SU-DHL-6 (cell line): Measurements from ENCODE around the gene MICAL2.
A peak's percentile ranks its signal among the peaks of the same experiment; 100 is the strongest.

ENCODE experiments used
- H2AFZ ChIP-seq: fragments of 200-600 bp; sonication (generic); 2 replicates; pipeline ENCODE4 v1.6.1; 2014; ENCODE audit warnings: low read depth, mild to moderate bottlenecking, moderate library complexity, mixed read lengths, antibody characterized with exemption, low read length; ENCODE audit not compliant: severe bottlenecking
- H3F3A ChIP-seq: fragments of 200-600 bp; shearing (Covaris generic); 2 replicates; pipeline ENCODE4 v1.6.0; 2016; ENCODE audit warnings: antibody characterized with exemption, mild to moderate bottlenecking; ENCODE audit not compliant: insufficient read depth
- H3K27ac ChIP-seq: fragments of 200-600 bp; sonication (generic); 2 replicates; pipeline ENCODE4 v1.5.1; 2016; ENCODE audit warnings: low read depth, mild to moderate bottlenecking, low read length, moderate library complexity, mixed read lengths
- H3K27me3 ChIP-seq: fragments of 200-600 bp; sonication (generic), shearing (Covaris generic); 2 replicates; pipeline ENCODE4 v1.6.0; 2014; ENCODE audit warnings: mild to moderate bottlenecking, low read length
- H3K36me3 ChIP-seq: fragments of 200-600 bp; sonication (generic); 2 replicates; pipeline ENCODE4 v1.6.1; 2014; ENCODE audit warnings: mild to moderate bottlenecking, low read length, mixed read lengths
- H3K4me2 ChIP-seq: fragments of 300-600, 200-600 bp; shearing (Covaris generic), sonication (generic); 2 replicates; pipeline ENCODE4 v1.6.0; 2014; ENCODE audit warnings: low read length, low read depth, mild to moderate bottlenecking; ENCODE audit not compliant: poor library complexity, severe bottlenecking
- H3K4me3 ChIP-seq: fragments of 200-600 bp; sonication (generic); 2 replicates; pipeline ENCODE4 v1.5.1; 2014; ENCODE audit warnings: antibody characterized with exemption, low read length, mild to moderate bottlenecking, mixed read lengths; ENCODE audit not compliant: insufficient read depth, poor library complexity, severe bottlenecking
- H3K79me2 ChIP-seq: fragments of 200-600 bp; sonication (generic); 2 replicates; pipeline ENCODE4 v1.6.1; 2014; ENCODE audit warnings: mild to moderate bottlenecking, low read length, moderate library complexity; ENCODE audit not compliant: insufficient read depth
- H3K9ac ChIP-seq: fragments of 200-600 bp; sonication (generic); 2 replicates; pipeline ENCODE4 v1.7.0; 2014; ENCODE audit warnings: mild to moderate bottlenecking, low read length
- H3K9me2 ChIP-seq: fragments of 200-600 bp; sonication (generic); replicated peaks from 2 replicates; pipeline ENCODE4 v1.6.1; 2014; ENCODE audit warnings: low read length; ENCODE audit not compliant: insufficient read depth
- H3K9me3 ChIP-seq: fragments of 200-600 bp; sonication (generic); 2 replicates; pipeline ENCODE4 v1.6.1; 2014; ENCODE audit warnings: low read length, mixed read lengths; ENCODE audit not compliant: insufficient read depth
- H4K20me1 ChIP-seq: fragments of 200-600 bp; sonication (generic); 2 replicates; pipeline ENCODE4 v1.6.1; 2014; ENCODE audit warnings: low read depth, mild to moderate bottlenecking, antibody characterized with exemption, low read length, moderate library complexity, mixed read lengths
- EZH2phosphoT487 ChIP-seq: fragments of 200-600 bp; sonication (generic), shearing (Covaris generic); conservative IDR thresholded peaks from 2 replicates; pipeline ENCODE4 v1.6.1; 2018; ENCODE audit warnings: mild to moderate bottlenecking, antibody characterized with exemption, low read length, moderate library complexity, mixed read lengths
- TF ChIP-seq, protein P1 (sequence below): fragments of 200-600 bp; sonication (generic); IDR thresholded peaks from one replicate; pipeline ENCODE4 v1.5.1; 2017; ENCODE audit warnings: antibody characterized with exemption, mild to moderate bottlenecking, low read length, moderate library complexity; ENCODE audit not compliant: insufficient read depth, poor library complexity, severe bottlenecking

MICAL2 gene

DNA sequence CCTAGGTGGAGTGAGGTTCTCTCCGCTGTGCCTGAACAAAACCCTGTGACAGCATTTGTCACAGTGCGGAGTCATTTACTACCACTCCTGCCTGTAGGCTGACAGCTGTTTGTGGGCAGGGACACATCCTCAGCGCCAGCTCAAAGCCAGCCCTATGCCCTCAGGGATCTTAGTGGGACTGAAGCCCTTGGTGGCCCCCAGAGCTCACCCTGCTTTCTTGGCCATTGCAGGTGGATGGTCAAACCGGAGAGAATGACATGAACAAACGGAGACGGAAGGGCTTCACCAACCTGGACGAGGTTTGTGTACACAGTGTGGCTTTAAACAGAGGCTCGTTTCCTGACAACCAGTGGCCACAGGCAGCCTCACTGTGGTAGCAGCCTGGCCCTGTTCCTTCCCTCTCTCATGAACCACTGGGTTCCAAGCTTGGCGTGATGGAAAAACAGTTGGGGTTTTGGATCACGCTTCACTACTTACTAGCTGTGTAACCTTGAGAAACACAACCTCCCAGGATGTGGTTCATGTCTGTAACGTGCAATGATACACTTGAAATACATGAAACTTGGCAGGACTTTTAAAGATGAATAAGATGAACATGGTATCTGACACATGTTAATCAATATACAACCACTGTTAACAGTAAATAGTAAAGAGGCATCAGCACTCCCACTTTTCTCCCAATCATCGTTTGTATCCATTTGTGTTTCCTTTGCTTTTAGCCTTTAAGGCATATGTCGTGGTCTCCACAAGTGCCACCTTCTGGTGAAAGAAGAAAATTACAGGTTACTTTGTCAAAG, 125.8 kb downstream of the MICAL2 start:
- no peaks in the 10 kb centered on the region for H3K9me3 ChIP-seq
- H3K36me3 ChIP-seq = no peaks in the 10 kb centered on the region
- no peak overlapping the region for H2AFZ ChIP-seq
- H3K27ac ChIP-seq = no peak overlapping the region
- no peaks in the 10 kb centered on the region for H3K9me2 ChIP-seq
- H3K9ac ChIP-seq = no peak overlapping the region
- no peak overlapping the region for H3K4me3 ChIP-seq
- H3K4me2 ChIP-seq = no peak overlapping the region
- H3K79me2 ChIP-seq = no peaks in the 10 kb centered on the region
- no peak for TF ChIP-seq EZH2phosphoT487
- TF ChIP-seq, protein P1, sequence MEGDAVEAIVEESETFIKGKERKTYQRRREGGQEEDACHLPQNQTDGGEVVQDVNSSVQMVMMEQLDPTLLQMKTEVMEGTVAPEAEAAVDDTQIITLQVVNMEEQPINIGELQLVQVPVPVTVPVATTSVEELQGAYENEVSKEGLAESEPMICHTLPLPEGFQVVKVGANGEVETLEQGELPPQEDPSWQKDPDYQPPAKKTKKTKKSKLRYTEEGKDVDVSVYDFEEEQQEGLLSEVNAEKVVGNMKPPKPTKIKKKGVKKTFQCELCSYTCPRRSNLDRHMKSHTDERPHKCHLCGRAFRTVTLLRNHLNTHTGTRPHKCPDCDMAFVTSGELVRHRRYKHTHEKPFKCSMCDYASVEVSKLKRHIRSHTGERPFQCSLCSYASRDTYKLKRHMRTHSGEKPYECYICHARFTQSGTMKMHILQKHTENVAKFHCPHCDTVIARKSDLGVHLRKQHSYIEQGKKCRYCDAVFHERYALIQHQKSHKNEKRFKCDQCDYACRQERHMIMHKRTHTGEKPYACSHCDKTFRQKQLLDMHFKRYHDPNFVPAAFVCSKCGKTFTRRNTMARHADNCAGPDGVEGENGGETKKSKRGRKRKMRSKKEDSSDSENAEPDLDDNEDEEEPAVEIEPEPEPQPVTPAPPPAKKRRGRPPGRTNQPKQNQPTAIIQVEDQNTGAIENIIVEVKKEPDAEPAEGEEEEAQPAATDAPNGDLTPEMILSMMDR = peak; percentile 67
- H4K20me1 ChIP-seq = no peaks in the 10 kb centered on the region
- no peaks in the 10 kb centered on the region for H3F3A ChIP-seq
- no peaks in the 10 kb centered on the region for H3K27me3 ChIP-seq

- H3K9ac ChIP-seq = no peak overlapping the region
- no peak overlapping the region for H2AFZ ChIP-seq
- no peak overlapping the region for H3K4me2 ChIP-seq
- no peak overlapping the region for H3K4me3 ChIP-seq
- H3K27me3 ChIP-seq = no peaks in the 10 kb centered on the region
- H3F3A ChIP-seq = no peaks in the 10 kb centered on the region
- no peak overlapping the region for H3K27ac ChIP-seq
- H3K79me2 ChIP-seq = no peaks in the 10 kb centered on the region
- H3K36me3 ChIP-seq = no peaks in the 10 kb centered on the region
- no peak for TF ChIP-seq EZH2phosphoT487
- TF ChIP-seq, protein P1 = no peak
- no peaks in the 10 kb centered on the region for H4K20me1 ChIP-seq
- no peaks in the 10 kb centered on the region for H3K9me3 ChIP-seq
- no peaks in the 10 kb centered on the region for H3K9me2 ChIP-seq
These were observed 126.3 kb downstream of the MICAL2 start for GRCh38 chr11:12236744-12237101.

GRCh38 chr11:12237381-12237784, 127.0 kb downstream of the MICAL2 start:
- no peak overlapping the region for H3K9ac ChIP-seq
- no peaks in the 10 kb centered on the region for H3K79me2 ChIP-seq
- no peaks in the 10 kb centered on the region for H3K9me2 ChIP-seq
- no peak overlapping the region for H2AFZ ChIP-seq
- H3K27me3 ChIP-seq = no peaks in the 10 kb centered on the region
- no peak for TF ChIP-seq EZH2phosphoT487
- TF ChIP-seq, protein P1 = no peak
- H3K27ac ChIP-seq = no peak overlapping the region
- H3K9me3 ChIP-seq = no peaks in the 10 kb centered on the region
- H3K4me3 ChIP-seq = no peak overlapping the region
- H3K4me2 ChIP-seq = no peak overlapping the region
- no peaks in the 10 kb centered on the region for H3F3A ChIP-seq
- no peaks in the 10 kb centered on the region for H3K36me3 ChIP-seq
- no peaks in the 10 kb centered on the region for H4K20me1 ChIP-seq
